NCI-H1105 treated with DMSO at 0.1 percent for 48 hours (cell line): Measurements from ENCODE around the gene PARM1.
A peak's percentile ranks its signal among the peaks of the same experiment; 100 is the strongest.

Experiments
- DNase-seq: peaks from one replicate; lab custom pipeline; 2025; lab: John Stamatoyannopoulos, UW

The PARM1 gene

DNA sequence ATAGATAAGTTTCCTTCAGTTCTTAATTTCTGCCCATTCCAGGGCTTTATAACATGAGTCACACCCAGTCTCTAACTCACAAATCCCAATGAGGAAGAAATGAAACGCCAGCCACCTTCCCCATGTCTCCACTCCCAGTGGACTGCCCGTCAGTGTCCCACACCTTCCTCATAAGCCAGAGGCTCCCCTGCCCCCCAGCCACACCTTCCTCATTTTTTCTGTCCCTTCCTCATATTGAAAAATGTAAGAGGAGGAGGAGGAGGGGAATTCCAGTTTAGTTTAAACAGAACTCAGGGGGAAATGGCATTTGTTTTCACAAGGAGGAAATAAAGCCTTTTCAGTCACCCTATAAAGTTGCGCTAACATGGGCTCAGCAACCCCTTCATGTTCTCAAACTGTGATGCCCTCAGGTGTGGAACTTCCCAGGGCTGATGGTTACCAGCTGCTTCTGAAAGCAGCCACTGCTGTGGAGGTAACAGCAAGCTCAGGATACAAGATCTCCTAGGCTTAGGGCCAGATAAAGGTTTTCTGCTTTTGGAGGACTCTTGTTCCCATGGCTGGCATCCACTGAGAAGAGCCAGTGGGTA, 97.8 kb downstream of the PARM1 start:
- DNase-seq: no peak

DNA sequence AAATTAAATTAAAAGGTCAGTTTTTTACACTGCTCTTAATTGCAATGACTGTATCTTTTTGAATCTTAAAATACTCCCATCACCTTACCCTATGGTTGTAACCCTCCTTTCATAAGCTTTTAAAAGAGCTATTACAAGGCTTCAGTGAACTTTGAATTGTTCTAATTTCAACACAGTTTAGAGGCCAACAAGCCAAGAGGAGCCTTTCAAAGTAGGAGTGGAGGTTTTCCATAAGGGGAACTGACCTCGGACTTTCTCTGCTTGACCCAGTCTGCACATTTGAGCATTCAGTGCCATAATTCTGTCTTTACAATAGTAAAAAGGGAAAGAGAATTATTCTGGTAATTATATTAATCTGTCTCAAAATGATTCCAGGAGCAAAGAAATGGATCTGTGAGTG, 98.9 kb downstream of the PARM1 start:
- DNase-seq: no peak

DNA sequence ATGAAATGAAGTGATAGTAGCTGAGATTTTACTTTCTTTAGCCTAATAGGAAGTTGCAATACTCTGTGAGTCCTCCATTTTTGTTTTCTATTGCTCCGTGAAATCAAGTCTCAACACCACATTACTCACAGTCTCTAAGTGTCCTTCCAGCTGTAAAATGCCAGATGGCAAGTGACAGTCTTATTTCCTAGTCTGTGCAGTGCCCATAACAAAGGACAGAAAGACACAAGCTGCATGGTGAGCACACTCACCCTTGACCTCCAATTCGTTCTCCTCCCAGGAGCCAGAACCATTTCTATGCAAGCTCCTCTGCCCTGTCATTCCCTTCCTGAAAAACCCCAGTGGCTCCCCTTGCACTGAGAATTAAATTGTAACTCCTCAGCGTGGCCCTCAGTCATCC, 101.6 kb downstream of the PARM1 start:
- no peak for DNase-seq

DNA sequence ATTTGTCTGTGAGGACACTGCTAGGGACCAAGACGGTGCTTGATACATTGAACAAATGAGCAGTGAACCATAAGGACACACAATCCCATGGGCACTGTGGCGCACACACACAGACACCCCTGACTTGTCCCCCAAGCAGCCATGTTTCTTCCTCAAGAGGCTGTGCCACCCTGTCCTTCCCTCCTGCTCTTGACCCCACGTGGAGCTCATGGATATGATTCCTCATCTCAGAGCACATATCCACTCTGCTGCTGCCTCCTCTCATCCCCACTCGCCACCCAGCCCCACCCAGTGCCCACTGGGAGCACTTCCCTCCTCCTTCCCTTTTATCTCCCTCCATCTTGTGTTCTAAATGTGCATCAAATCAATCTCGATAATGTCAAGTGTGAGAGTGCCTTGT, 102.4 kb downstream of the PARM1 start:
- DNase-seq: no peak

GRCh38 chr4:75036046-75036830, 103.3 kb downstream of the PARM1 start:
- DNase-seq: no peak

DNA sequence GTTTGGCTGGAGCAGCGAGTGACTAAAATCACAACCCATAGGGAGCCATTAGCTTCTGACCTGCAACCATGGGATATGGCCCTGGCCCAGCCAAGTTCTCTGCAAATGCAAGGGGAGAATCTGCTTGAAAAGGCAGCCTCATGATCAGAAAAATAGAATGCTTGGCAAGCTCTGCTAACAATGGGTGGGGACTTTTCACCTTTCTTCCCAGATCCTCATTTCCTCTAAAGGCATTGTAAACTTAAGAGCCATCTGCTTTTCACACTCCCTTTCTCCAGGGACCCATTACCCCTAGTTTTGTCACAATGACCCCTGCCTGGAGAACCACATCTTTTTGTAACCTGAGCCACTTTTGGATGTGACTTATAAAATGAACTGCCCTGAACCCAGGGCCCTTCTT, 104.3 kb downstream of the PARM1 start:
- no peak for DNase-seq

- no peak for DNase-seq
Measured at GRCh38 chr4:75038376-75038775, 105.5 kb downstream of the PARM1 start.

DNA sequence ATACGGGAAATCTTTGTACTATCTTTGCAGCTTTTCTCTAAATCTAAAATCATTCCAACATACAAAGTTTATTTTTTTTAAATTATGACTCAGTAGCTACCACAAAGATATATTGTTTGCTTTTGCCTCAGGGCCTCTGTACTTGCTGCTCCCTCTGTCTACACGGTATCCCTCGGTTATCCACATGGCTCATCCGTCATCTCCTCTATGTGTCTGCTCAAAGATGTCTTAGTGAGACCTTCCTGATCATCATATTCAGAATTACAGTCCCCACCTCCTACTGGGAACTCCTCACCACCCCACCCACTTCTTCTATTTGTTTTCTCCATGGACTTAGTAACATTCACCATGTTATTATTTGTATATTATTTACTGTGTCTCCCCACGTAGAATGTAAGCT, 107.8 kb downstream of the PARM1 start:
- no peak for DNase-seq

- DNase-seq: peak; percentile 1
Measured at GRCh38 chr4:75042601-75043208, 109.8 kb downstream of the PARM1 start.

DNA sequence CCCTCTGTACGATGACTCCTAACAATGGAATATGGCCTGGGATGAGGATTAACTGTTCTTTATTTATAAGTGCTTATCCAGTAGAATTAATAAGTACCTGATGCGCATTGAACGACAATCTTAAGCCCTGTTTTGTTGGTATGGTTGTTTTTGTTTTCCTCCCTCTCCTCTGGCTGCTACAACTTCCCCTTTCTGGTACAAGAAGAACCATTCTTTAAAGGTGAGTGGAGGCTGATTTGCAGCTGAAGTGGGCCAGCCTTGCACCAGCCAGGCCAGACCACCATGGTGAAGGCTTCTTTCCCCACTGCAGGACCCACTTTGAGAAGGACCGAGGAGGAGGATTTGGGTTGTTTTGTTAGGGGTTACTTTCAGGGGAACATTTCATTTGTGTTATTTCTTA, 113.3 kb downstream of the PARM1 start:
- no peak for DNase-seq

- no peak for DNase-seq
Measured at GRCh38 chr4:75046641-75047040, 113.7 kb downstream of the PARM1 start.

GRCh38 chr4:75048208-75048879, 115.4 kb downstream of the PARM1 start:
- DNase-seq: no peak

DNA sequence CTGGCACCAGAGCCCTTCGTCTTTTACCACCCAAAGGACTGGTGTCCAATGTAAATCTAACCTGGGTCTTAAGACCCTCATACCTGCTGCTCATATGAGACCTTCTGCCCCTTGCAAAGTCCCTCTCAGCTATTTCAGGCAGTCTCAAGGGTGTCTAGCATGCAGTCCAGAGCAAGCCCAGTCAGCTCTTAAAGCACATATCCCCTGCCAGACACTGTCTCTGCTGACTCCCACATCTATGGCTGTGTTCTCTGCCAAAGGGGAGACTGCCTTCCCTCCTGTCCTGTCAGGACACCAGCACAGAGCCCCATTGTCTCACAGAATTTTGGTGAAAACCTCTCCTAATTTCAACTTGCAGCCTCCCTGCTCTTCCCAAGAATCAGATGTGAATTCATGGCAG, 118.5 kb downstream of the PARM1 start:
- no peak for DNase-seq

DNA sequence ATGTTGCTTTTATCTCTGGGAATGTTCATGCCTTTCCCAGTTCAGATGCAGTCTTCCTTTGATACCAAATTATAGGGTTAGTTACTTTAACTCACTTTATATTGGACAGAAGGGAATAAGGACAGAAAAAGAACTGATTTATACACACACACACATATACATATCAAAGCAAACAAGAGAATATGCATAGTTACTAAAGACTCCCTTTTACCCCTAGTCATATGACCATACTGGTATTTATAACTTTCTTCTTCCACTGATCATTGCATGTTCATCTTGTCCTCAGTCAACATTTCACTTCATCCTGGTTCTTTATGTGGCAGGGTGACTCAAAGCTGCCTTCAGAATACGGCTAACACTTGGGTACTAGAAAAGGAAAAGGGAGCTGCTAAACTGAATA, 120.4 kb downstream of the PARM1 start:
- DNase-seq: no peak

DNA sequence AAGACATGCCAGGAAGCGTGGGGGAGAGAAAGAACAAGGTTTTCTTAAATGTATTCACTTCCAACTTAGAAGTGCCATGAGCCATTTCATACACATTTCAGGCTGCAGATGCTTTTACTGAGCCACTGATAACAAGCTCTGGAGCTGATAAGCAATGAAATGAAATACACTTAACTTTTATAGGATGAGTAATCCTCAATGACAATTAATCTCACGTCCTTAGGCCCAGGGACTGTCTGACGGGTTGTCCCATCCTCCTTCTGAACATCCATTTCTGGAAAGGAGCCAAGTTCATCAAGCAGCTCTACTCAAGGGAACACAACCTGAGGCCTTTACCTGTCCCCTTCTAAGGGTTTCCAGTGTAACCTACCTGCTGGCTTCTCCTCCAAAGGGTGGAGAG, 121.2 kb downstream of the PARM1 start:
- no peak for DNase-seq

GRCh38 chr4:75056277-75056676, 123.4 kb downstream of the PARM1 start:
- DNase-seq: no peak

- DNase-seq: no peak
Measured at GRCh38 chr4:75057369-75057768, 124.5 kb downstream of the PARM1 start.

DNA sequence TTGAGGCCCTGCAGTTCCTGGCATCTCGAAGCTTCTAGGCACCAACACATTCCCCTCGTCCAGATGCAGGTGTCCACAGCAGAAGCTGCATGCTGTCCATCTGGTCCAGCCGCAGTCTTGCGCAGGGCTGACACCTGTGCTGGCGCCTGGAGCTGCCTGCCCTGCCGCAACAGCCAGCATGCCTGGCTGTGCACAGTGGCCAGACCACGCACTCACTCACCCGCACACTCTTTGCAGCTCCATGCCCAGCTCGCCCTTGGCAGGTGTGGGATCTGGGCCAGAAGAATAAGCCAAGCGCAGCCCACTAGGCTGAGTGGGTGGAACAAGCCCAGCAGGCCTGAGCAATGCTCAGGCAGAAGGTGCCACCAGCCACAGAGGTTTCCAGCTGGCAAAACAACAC, 125.6 kb downstream of the PARM1 start:
- DNase-seq: no peak

DNA sequence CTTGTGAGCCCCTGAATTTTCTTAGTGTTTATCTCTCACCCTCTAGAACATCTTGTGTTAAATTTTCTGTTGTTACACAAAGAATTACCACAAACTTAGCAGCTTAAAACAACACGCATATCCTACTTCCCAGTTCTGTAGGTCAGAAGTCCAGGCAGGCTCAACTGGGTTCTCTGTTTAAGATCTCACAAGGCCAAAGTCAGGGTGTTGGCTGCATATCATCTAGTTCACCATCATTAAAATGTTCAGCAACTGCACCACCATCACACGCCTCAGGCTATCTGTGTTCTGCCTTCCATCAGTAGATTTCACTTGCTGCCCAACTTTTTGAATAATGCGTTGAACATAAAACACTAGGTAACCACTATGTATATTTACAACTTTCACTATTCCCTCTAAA, 130.5 kb downstream of the PARM1 start:
- DNase-seq: no peak

DNA sequence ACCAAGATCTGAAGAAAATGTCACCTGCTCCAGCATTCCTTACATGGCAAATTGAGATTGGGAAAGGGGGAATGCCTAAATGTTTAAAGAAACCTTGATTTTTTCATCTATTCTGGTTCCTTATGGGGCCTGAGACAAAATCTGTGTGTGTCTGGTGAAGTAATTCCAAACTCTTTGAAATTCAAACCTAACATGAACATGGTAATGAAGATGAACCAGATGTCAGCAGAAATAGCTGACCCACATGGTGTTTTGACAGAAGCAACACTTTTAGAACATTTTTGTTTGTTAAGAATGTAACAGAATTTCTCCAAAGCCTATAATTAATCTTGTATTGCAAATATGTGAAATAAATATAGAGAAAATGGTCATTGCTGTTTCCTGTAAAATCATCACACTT, 133.0 kb downstream of the PARM1 start:
- DNase-seq: peak; percentile 20

DNA sequence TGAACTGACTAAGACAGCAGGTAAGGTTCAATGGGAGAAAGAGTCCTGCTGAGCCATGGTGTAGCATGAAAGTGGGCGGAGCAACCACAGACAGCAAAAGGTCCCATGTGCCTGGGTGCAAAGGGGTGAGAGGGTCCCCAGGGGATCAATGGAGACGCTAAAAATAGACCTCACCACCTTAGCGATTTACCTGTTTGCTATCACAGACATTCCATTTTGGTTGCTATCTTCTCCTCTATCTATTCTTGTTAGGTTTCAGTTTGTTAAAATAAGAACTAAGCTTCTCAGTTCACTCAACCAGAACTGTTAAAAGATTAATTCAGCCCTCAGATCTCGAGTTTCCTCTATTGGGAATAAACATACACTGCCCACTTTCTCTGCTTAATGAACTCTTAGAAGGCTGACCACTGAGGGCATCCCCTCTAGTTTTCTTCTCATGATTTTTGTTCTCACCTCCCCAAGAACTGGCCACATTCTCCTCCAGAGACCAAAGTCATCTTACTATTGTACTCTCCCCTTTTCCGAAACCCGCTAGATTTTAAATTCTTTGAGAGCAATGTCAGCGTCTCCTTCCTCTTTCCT, 136.7 kb downstream of the PARM1 start:
- DNase-seq: no peak

DNA sequence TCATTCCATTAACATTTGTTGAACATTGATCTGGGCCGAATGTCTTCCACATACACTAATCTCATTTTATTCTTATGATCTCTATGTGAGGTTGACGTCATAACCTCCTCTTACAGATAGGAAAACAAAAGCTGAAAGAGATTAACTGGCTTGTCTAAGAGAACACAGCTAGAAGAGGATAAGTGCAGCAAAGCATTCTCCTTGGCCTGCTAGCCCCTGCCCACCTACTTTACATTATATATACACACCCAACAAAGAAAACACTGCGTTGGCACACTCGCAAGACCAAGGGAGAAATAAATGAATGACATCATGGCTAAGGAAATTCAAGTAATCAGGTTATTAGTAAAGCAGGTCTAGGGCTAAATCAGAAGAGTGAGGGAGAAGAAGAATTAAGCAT, 138.4 kb downstream of the PARM1 start:
- no peak for DNase-seq

DNA sequence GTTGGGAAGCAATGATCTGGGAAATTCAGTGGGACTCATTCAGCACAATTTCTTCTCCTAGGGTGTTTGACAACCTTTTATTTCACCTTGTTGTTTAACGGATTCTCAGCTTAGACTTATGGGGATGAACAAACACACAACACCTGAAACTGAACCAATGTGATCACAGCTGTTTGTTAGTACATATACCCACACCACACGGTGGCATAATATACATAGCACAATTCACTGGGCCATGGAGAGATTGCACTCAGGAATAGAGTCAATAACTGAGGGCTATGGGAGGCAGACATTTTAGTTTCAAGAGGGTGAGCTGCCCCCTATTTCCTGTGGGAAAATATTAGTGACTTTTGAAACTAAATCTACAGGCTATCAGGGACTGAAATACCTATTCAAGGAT, 148.0 kb downstream of the PARM1 start:
- DNase-seq: no peak
